ENCODE measurements around the gene PRG3. TPM values are rescaled to one million over a fixed set of nuclear protein-coding genes. Genes with fewer than 3 reads are reported as not detected.

Gene PRG3
- total RNA-seq, 1 experiment from 2014 or later: not detected

- Histone ChIP-seq H3K27ac (ENCODE audit: insufficient read length, low read depth, low read length) (no peak overlapping the region), H2BK20ac (ENCODE audit: low read depth, low read length, poor library complexity, severe bottlenecking) (no peak overlapping the region), H3K23ac (ENCODE audit: insufficient read length, low read depth, low read length) (no peak overlapping the region), H3K9me3 (ENCODE audit: control insufficient read depth, low read depth, low read length) (no peaks in the 10 kb centered on the region), H3K56ac (ENCODE audit: insufficient read length, low read depth, low read length) (no peak overlapping the region), H3K79me2 (ENCODE audit: insufficient read depth, low read length) (no peaks in the 10 kb centered on the region), H4K20me1 (ENCODE audit: control insufficient read depth, insufficient read depth, insufficient read length) (no peaks in the 10 kb centered on the region), H3K18ac (ENCODE audit: insufficient read length, low read depth, low read length) (no peak overlapping the region), H3T11ph (ENCODE audit: low read length) (no peak overlapping the region), H4K91ac (ENCODE audit: insufficient read length, low read depth, low read length) (no peak overlapping the region), H3K9ac (ENCODE audit: extremely low read depth, insufficient read length, low read length) (no peak overlapping the region), H3K23me2 (ENCODE audit: insufficient read length, low read depth, low read length, poor library complexity, severe bottlenecking) (no peaks in the 10 kb centered on the region), H2AFZ (ENCODE audit: low read length) (no peak overlapping the region), H3K79me1 (ENCODE audit: insufficient read depth, low read depth, low read length, poor library complexity, severe bottlenecking) (no peaks in the 10 kb centered on the region), H2AK5ac (ENCODE audit: insufficient read length, low read length) (no peak overlapping the region), H4K5ac (ENCODE audit: insufficient read length, low read depth, low read length) (no peak overlapping the region), H3K4me1 (ENCODE audit: insufficient read depth, low read length) (no peaks in the 10 kb centered on the region; the same call in 1 of the 2 replicates), H3K27me3 (ENCODE audit: insufficient read depth, low read length) (no peaks in the 10 kb centered on the region), H2BK5ac (ENCODE audit: insufficient read length, low read length) (no peak overlapping the region), H3K14ac (ENCODE audit: insufficient read depth, low read length) (no peak overlapping the region), H2BK15ac (ENCODE audit: low read depth, low read length) (no peak overlapping the region), H4K8ac (replicated peaks; ENCODE audit: insufficient read length, low read depth, low read length) (no peak overlapping the region), H3K4ac (ENCODE audit: low read depth, low read length) (no peak overlapping the region), H3K4me2 (ENCODE audit: insufficient read depth, insufficient read length, low read length) (no peak overlapping the region), H2BK120ac (ENCODE audit: low read depth, low read length, poor library complexity, severe bottlenecking) (no peak overlapping the region), H2BK12ac (ENCODE audit: insufficient read length, low read depth, low read length) (no peak overlapping the region)
- Mint-ChIP-seq H3K36me3 (ENCODE audit: insufficient read depth in 1 of 3, low read depth in 3 of 3) (no peaks in the 10 kb centered on the region), H3K27me3 (ENCODE audit: low read depth) (peaks cover 34% of the 10 kb centered on the region), H3K9me3 (0 out of 5 replicates have a peak, but pooled peaks cover 0 to 2% of the 10 kb centered on the region in 2 experiments), H3K4me3 (no peak overlapping the region), H3K27ac (no peak overlapping the region), H3K4me1 (peaks cover 22 to 24% of the 10 kb centered on the region in 2 experiments)
- WGBS (ENCODE audit: extremely low coverage, insufficient read length, low lambda C conversion rate): no CpG with 5 or more reads among the region's 9 CpGs
- no peak for TF ChIP-seq CTCF (conservative IDR thresholded peaks at IDR 0.05)
- no peak for DNase-seq
Observed at GRCh38 chr11:57359896-57360690, 20.9 kb downstream of the PRG3 start.

All from H9 (cell line).